ENCODE data around the gene WNT5B.

The WNT5B gene

DNA sequence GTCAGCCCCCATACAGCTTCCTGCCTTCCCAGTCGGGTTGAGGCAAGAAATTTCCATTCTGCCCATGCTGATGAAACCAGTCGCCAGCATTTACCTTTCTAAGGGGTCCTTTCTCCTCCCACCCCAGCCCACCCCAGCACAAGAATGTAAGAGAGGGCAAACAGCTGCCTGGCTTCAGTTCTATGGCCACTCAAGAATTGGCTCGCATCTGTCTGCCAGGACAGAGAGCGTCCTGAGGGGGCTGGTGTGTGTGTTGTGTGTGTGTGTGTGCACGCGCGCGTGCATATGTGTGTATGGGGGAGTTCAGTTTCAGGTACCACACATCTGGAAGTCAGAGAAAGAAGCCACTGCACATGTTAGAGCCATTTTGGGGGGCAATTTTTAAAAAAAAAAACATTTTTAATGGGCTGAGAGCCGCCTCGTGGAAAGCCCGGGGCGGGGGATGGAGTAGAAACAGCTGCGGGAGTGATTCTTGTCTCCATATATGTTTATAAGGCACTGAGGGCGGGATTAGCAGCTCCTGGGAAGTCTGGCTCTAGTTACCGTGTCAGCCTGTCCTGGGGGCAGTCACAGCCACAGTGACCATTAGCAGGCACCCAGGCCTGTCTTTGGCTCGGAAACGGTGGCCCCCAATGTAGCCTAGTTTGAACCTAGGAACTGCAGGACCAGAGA is at the start of gene WNT5B:
Gene WNT5B (plus strand): TSS at position 566 of the 672 bp plus-strand sequence. CDS start 2,124 bp downstream, outside the sequence.
- no peak for DNase-seq

DNA sequence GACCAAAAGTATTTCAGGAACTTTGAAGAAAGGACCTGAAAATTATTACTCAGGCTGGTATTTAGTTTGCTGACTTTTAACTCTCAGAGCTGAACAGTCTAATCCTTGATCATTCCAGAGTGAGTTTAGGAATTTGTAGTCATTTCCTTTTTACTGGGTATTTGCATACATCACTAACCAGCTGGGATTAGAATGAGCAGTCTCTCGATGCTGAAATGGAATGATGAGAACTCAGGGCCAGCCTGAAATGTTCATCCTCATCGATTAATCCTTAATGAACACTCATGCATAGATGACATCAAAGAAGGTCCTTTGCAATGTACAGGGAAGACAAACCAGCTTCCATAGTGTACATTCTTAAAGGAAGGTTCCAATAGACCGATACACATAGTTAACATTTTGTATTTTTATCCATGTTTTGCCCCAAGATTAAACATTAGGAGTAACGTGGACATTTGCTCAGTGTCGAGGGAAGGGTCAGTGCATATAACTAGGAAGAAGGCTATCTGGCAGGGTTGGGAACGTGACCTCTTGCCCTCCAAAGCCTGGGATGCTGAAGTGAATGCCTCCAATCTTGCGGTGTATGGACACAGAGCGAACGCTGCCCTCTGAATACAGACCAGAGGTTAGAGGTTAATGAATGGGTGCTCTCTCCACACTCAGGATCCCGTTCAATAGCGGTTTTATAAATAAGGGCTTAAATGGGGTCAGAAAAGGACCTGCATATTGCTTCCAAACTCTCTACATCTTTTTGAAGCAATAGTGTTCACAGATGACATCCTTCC is 49.2 kb upstream of the WNT5B start:
- DNase-seq, result no peak

DNA sequence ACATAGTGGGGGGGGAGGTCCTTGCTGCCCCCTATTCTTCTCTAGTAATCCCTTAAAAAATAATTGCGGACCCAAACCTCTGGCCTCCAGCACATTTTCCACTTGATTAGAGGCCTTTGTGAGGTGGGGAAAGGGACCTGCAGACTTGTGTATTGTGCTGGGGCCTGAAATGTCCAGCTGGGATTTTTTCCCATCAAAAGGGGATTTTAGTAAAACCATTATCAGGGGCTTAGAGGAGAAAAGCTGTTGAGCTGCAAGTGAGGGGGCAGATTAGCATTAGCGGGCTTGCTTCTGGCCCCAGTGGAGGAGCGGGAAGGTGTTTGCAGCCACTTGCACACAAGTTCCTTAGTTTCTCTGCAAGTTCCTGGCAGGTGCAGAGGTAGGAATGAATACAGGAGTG is 48.5 kb upstream of the WNT5B start:
- DNase-seq, result no peak

DNA sequence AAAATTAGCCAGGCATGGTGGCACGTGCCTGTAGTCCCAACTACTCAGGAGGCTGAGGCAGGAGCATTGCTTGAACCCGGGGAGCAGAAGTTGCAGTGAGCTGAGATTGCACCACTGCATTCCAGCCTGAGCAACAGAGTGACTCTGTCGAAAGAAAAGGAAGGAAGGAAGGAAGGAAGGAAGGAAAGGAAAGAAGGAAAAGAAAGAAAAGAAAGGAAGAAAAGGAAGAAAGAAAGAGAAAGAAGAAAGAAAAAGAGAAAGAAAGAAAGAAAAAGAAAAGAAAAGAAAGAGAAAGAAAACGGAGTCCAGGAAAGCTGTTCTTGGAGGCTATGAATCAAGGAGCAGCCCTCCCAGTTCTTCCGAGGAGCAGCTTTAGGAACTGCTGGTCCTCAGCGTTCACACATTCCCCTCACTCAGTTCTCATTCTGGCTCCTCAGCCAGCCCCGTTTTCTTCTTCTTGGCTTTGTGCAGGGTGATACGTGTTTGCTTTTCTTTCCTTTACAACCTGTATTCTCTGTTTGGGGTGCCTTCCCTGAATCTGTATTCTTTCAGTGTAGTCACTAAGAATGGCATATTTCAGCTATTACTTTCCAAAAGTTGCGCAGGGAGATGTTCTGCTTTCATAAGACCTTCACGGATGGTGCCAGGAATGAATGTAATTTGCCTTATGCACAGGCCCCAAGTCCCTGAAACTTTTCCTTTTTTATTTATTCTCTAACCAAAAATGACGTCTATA is 46.9 kb upstream of the WNT5B start:
- DNase-seq, result no peak

DNA sequence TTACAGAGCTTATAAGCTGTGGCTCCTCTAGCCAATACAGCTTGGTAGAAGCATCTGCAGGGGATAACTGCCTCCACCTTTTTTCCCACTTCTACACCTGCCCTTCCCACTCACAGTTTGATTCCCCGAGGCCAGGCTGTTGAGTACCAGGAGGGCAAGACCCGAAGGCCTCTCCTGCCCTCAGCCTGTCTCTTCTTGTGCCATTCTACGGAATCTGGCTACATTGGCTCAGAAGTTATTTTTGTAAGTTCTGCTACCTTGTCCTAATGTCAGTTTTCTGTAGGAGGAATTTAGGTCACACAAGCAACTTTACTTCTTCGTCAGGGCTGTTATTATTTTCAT is 46.4 kb upstream of the WNT5B start:
- DNase-seq, result no peak

DNA sequence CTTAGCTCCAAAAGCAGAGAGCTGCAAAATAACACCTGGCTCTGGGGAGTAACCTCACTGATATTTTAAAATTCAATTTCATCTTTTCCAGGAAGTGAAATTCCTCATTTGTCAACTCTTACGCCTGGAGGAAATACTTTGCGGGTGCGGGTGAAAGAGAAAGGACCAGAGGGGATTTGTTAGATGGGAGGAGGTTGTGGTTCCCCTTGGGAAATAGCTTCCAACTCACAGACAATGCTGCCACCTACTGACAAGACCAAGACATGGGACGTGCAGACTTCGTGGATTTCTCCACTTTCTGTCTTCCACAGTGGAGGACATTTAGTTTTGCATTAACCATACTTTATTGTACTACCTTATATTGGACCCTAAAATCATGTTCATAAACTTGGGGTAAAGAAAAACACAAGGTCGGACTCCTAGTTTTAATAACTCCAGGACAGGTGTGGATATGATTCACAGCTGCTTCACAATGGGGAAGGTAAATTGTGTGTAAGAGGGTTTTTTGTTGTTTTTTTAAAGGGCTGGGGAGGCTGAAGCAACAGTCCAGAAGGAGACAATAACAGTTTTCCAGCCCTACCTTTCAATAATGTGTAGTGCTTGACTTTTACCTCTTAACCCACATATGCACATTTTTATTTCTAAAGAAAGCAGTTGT is 45.5 kb upstream of the WNT5B start:
- peak; percentile 42 for DNase-seq

DNA sequence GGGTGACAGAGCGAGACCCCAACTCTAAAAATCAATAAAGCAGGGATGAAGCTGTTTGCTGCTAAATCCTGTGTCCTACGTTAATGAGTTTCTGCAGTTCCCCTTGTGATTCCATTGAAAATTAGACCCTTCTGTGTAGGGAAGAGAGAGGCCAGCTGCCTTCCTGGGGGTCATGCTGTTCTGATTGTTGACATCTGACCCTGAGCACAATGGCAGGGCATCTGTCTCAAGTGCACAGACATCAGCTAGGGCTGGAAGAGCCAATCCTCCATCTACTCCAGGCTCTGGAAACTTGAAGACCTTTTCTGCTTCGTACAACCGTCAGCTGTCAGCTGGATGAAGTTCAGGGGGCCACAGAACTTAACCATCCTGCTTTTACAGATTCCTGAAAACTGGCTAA is 44.7 kb upstream of the WNT5B start:
- DNase-seq, result no peak

DNA sequence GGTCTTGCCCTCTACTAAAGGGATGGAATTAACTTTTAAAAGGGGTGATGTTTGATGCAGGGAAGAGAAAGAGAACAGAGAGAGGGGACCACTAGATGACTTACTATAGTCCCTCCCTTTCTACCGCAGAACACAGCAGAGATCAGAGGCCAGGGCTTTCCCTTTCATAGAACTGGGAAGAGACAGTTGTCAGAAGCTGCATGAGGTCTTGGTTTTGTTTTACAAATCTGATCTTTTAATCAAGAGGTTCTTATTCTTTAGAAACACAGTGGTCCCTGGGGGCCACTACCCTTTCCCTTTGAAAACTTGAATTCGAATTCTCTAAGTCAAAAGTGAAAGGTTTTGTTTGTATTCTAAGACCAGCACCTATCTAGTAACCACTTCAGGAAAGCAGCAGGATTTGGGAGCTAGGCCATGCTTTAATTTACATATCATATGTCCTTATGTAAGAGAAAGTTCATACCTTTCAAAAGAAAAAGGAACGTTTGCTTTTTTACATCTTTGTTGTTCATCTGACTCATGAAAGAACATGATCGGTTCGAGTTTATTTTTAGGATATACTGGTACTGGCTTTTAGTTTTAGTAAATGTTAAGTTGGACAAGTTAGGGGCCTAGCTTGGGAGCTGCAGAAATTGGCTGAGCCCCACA is 41.0 kb upstream of the WNT5B start:
- no peak for DNase-seq

DNA sequence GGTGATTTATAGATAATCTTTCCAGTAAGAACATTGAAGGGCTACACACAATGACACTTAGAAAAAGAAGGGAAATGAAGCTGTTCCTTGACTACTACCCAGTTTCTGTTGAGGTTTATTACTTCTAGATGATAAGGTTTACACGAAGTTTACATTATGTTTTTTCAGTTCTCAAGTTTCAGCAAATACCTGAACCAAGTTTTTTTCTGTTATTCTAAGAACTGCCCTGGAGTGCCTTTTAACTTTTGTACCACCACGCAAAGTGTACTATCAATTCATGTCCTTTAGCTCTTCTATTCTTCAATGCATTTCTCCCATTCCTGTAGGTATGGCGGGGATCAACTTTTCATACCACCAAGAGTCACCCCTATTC is 40.5 kb upstream of the WNT5B start:
- no peak for DNase-seq

DNA sequence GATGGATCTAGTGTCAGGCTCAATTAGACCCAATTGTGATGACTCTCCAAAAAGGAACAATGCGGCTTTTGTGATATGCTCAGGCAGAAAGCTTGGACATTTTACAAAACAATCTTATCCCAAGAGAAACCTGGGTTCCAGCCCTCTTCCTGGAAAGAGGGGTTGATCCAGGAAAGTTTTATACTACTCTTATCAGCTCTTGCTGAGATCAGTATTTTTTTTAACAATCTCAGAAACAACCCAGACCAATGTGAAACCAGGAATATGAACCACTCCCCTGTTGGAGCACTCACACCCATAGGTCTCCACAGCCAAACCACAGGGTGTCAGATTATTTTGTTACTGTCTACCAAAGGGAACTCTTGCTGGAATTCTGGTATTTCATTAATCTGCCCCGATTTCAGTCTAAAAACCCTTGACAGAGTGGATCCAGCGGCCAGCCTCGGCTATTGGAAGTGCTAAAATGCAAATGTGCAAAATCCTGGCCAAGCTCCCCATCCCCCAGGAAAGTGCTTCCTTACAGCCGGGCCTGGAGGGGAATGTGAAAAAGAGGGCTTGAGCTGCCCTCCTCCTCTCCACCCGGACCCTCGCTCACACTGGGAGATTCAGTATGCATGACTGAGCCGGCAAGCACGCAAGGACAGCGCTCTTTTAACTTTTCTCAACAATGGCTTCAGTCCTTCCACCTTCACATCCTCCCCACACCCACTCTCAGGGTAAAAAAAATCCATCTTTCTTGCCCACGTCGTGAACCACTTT is 38.6 kb upstream of the WNT5B start:
- DNase-seq, result no peak

DNA sequence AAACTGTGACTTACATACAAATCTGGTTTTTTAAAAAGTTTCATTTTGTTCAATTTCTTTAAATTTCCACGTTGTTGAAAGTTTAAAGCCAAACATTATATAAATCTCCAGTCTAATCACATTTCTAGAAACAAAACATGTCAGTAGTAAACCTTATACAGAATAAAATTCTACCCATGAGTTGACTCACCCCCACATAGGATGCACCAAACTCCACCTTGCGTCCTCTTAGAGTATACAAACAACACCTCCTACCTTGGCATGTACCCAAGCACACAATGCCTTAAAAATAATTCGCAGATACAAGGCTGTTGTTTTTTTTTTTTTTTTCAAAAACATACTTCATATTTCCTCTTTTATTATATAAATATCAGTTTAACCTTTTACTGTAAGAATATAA is 38.0 kb upstream of the WNT5B start:
- DNase-seq, result no peak

DNA sequence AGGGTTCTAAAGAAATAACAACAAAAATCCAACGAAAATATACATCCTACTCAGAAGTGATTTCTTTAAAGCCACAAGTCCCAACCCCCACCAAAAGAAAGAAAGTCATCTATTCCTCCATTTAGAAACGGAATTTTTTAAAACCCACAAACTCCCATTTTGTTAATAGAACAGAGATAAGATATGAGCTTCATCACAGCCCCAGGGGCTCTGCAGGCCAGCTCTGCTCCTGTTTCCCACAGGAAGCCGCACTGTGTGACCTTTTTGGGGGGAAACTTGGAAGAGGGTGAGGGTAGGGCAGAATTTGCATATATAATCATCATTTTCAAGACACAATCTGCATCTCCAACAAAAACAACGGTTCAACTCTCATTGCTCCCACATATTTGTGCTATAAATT is 37.5 kb upstream of the WNT5B start:
- no peak for DNase-seq

DNA sequence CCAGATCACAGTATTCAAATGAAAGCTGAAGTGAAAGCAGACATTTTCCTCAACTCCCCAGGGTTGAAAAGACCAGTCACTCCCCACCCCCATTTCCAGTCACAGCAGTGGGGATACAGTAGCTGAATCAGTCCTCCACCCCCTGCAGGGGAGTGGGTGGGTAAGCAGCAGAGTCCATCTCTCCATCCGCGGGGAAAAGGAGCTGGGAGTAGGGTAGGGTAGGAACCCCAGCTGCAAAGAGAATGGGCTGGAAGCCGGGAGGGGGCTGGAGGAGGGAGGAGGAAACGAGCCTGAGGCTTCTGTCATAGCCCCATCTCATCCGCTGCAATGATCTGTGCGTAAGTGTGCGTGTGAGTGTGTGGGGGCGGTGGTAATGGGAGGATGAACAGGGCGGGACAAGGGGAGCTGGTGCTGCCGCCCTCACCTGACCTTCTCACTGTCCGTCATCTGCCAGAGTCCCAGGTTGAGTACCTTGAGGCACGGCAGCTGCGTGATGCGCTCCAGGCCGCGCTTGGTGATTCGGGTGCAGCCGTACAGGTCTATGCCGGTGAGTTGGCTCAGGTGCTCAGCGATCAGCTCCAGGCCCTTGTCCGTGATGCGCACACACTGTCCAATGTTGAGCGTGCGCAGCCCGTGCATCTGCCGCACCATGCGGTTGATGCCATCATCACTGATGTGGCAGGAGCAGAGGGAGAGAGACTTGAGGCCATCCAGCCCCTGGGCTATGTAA is 36.4 kb upstream of the WNT5B start:
- DNase-seq, result peak; percentile 61

DNA sequence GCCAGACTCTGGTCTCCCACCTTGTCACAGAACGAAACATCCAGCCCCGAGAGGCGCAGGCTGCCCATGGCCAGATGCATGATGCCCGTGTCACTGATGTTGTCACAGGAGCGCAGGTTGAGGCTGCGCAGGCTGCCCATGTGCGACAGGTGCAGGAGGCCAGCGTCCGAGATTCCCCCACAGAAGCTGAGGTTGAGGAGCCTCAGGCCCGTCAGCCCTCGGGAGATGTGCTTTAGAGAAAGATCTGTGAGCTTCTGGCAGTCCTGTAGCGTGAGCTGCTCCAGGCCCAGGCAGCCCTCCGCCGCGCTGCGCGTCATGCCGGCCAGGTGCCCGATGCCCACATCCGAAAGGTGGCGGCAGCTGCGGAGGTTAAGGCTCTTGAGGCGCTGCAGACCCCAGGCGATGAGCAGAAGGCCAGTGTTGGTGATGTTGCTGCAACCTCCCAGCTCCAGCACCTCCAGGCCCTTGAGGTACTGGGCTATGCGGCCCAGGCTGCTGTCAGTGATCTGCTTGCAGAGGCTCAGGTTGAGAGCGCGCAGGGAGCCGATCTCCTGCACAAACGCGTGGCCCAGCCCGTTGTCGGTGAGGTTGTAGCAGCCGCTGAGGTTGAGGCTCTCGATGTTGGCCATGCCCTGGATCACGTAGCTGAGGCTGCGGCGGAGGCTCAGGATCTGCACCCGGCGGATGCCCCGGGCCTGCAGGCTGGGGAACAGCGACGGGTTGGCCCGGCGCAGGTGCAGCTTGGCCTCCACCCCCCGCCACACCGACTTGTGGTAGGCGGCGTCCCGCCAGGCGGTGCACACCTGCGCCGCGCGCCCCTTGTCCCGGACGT is 35.6 kb upstream of the WNT5B start:
- peak; percentile 71 for DNase-seq

DNA sequence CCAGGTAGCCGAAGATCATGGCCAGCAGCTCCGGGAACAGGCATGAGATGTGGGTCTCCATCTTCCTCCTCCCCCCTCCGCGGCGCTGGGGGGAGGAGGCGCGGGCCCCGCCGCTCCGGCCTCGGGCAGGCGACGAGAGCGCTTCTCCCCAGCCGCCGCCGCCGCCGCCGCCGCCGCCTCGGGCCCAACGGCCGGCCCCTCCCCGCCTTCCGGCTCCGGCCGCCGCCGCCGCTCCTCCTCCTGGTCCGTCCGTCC is 35.1 kb upstream of the WNT5B start:
- DNase-seq, result no peak

DNA sequence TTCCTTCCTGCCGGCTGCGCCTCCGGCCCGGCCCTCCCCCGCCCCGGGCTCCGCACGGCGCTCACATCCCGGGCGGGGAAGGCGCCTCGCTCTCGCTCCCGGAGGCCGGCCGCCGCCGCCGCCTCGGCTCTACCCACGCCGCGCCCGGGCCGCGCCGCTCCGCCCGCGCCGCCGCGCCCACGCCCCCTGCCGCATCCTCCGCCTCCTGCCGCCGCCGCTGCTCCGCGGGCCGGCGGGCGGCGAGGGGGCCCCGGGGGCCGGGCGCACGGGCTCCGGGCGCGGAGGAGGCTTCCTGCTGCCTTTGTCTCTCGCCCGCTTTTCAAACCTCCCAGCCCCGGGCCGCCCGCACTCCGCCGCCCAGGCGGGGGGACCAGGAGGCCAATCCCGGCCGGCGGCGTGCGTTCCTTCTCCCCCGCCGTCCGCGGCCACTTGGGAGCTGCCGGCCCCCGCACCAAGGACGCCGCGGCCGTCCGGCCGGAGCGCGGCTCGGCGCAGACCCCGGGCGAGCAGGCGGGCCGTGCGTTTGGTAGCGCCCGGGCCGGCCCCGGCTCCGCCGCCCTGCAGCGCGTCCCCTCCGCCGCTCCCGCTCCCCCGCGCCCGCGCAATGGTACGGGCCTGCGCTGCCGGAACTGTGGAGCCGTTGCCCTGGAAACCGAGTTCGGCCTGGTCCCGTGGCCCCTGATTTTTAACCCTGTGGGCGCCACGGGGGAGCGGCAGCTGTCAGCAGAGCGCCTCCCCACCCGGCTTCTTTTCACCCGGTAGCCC is 34.6 kb upstream of the WNT5B start, which contains the start of gene FBXL14:
Gene FBXL14 (minus strand): TSS at position 321 of the 765 bp plus-strand sequence. CDS start 515 bp downstream, outside the sequence.
- DNase-seq, result peak; percentile 91

DNA sequence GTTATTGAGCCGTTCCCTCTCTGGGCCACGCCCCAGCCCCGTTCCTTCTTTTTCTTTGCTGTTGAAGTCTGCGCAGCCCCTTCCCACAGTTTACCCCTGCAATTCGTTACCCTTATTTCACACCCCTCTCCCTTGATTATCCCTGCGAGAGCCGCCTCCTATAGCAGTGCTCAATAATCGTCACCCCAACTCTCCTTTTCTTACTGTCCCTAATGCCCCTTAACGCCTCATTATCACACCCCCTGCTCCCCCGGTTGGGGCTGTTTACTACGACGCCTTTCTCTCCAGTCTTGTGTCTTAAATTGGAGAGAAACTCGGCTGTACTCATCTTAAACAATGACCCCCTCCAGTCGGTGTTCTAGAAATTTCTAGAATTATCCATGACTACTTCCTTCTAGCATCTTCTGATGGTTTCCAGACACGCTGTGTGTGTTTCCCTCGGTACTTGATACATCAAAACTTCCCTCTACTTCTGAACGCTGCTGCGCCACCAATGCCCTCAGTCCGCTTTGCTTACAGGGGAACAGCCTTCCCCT is 33.9 kb upstream of the WNT5B start:
- DNase-seq, result no peak

DNA sequence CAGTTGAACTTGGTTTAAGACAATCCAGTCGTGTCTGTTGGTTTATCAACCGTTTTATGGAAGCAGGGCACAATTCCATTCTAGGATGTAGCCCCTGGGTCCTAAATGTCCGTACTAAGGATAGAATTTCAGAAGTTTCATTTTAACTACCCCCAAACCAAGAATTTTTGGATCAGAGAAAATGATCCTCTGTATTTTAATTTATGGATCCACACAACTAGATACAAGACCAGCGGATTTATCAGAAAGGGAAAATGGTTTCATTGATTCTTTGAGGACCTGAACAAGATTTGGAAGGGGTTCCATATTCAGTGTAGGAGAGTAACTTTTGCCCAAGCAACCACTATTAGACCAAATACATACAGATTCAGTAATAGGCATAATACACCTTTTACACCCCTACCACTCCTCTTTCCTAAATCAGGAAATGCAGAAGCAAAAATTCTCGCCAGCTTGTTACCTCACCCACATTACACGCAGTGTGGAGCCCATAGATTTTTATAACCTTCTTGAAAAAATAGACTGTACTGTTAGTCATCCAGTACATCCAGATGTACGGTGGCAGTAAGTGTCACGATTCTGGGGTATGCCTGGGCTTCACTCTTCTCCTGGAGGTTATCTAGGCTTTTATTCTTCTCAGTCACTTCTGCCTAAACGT is 33.2 kb upstream of the WNT5B start:
- no peak for DNase-seq

DNA sequence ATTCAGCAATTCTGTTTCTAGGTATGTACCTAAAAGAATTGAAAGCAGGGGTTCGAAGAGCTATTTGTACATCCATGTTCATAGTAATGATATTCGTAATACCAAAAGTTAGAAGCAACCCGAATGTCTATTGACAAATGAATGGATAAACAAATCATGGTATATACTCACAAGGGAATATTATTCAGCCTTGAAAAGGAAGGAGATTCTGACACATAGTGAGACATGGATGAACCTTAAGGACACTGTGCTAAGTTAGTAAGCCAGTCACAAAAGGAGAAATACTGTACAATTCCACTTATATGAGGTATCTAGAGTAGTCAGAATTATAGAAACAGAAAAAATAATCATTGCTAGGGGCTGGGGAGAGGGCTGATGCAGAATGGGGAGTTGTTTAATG is 30.3 kb upstream of the WNT5B start:
- DNase-seq, result no peak

Measured in activated T-cell treated with anti-CD3 and anti-CD28 coated beads, Interleukin-2, amount 50 U/mL, for 1 hour (primary cell).